ENCODE results near the gene DNHD1. TPM values are rescaled to one million over a fixed set of nuclear protein-coding genes. Genes with fewer than 3 reads are reported as not detected.

Gene DNHD1
- total and polyA plus RNA-seq, 2 experiments from 2014 or later = 3.6 to 9.6 TPM

DNA sequence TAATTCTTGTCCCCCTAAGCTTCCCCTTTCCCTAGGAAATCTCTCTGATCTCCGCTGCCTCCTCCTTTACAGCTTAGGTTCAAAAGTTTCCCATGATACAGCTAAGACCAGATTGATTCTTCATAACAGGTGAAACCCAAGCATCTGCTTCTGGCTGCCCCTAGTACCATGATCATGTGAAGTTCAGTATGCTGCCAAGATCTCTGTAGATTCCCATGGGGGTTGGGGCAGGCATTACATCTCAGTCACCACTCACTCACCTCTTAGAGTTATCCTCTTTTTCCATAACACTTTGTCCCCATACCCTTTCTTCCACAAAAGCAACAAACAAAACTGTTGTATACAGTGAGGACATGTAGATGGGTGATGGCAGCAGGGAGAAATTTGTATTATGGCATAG is 62.3 kb downstream of the DNHD1 start:
- Mint-ChIP-seq H3K4me3 (no peak overlapping the region), H3K27me3 (ENCODE audit: insufficient read depth, low read depth, poor library complexity) (peaks cover 2% of the 10 kb centered on the region), H3K9me3 (no peaks in the 10 kb centered on the region), H3K27ac (no peak overlapping the region), H3K36me3 (ENCODE audit: low read depth) (no peaks in the 10 kb centered on the region), H3K4me1 (peaks cover 12% of the 10 kb centered on the region)
- TF ChIP-seq CREB1 (CRISPR knock-in tag; IDR thresholded peaks at IDR 0.05; ENCODE audit: low read depth) (no peak), JUNB (IDR thresholded peaks at IDR 0.05; ENCODE audit: unreplicated experiment) (no peak)
- H3F3A ChIP-seq (replicated peaks; ENCODE audit: low read depth) = no peaks in the 10 kb centered on the region
- no peaks in the 10 kb centered on the region for H3K36me3 ChIP-seq (ENCODE audit: insufficient read depth)
- H3K79me2 ChIP-seq (replicated peaks; ENCODE audit: insufficient read depth) = no peaks in the 10 kb centered on the region
- DNase-seq (ENCODE audit: low spot score) (no peak), ATAC-seq (no peak)
- H3K4me1 ChIP-seq (ENCODE audit: insufficient read depth) = peaks cover under 1% of the 10 kb centered on the region; the same call in 1 of the 2 replicates
- H3K9me2 ChIP-seq (ENCODE audit: insufficient read depth) = no peaks in the 10 kb centered on the region
- no peak overlapping the region for H3K27ac ChIP-seq (ENCODE audit: low read depth)
- no peak overlapping the region for H3K4me3 ChIP-seq
- H4K20me1 ChIP-seq (replicated peaks; ENCODE audit: insufficient read depth) = no peaks in the 10 kb centered on the region
- no peak overlapping the region for H3K4me2 ChIP-seq
- H2AFZ ChIP-seq = no peak overlapping the region
- no peaks in the 10 kb centered on the region for H3K27me3 ChIP-seq (ENCODE audit: insufficient read depth)

DNA sequence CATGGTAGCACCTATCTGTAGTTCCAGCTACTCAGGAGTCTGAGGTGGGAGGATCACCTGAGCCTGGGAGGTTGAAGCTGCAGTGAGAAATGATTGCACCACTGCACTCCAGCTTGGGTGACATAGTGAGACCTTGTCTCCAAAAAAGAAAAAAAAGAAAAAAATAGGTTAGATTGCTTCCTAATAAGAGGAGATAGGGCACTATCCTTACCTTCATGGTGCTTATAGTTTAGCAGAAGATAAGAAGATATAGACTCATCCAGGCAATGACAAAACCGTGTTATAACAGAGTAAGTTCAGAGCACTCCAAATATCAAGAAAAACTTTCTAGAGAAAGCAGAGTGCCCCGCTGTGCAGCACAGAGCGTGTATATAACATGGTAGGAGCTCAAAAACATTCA is 64.2 kb downstream of the DNHD1 start:
- H2AFZ ChIP-seq = no peak overlapping the region
- no peaks in the 10 kb centered on the region for H3K36me3 ChIP-seq (ENCODE audit: insufficient read depth)
- Mint-ChIP-seq H3K27me3 (ENCODE audit: insufficient read depth, low read depth, poor library complexity) (peaks cover 1% of the 10 kb centered on the region), H3K4me1 (peaks cover 25% of the 10 kb centered on the region), H3K27ac (no peak overlapping the region), H3K36me3 (ENCODE audit: low read depth) (peaks cover 3% of the 10 kb centered on the region; the same call in 1 of the 3 replicates), H3K9me3 (no peaks in the 10 kb centered on the region), H3K4me3 (no peak overlapping the region)
- peaks cover 6% of the 10 kb centered on the region; the same call in 1 of the 2 replicates for H3K4me1 ChIP-seq (ENCODE audit: insufficient read depth)
- TF ChIP-seq ZNF462 (CRISPR knock-in tag; IDR thresholded peaks at IDR 0.05) (no peak), ZNF331 (CRISPR knock-in tag; IDR thresholded peaks at IDR 0.05; ENCODE audit: low read depth) (no peak)
- ATAC-seq (no peak), DNase-seq (ENCODE audit: low spot score) (no peak)
- H3K4me2 ChIP-seq = no peak overlapping the region
- no peaks in the 10 kb centered on the region for H4K20me1 ChIP-seq (replicated peaks; ENCODE audit: insufficient read depth)
- H3K27ac ChIP-seq (ENCODE audit: low read depth) = no peak overlapping the region
- no peaks in the 10 kb centered on the region for H3K9me2 ChIP-seq (ENCODE audit: insufficient read depth)
- no peaks in the 10 kb centered on the region for H3K27me3 ChIP-seq (ENCODE audit: insufficient read depth)
- H3K79me2 ChIP-seq (replicated peaks; ENCODE audit: insufficient read depth) = no peaks in the 10 kb centered on the region
- no peak overlapping the region for H3K4me3 ChIP-seq
- H3F3A ChIP-seq (replicated peaks; ENCODE audit: low read depth) = no peaks in the 10 kb centered on the region
